GM18951 (cell line): Measurements from ENCODE around the gene CPE.

ENCODE experiments used
- POLR2A ChIP-seq: IDR thresholded peaks from 4 replicates; pipeline ENCODE4 v1.6.1; 2011; ENCODE audit warnings: mild to moderate bottlenecking; ENCODE audit not compliant: insufficient read length, insufficient read depth; ENCODE audit errors: extremely low read depth
- in situ Hi-C: fragments of 300-500 bp; cut with MboI; formaldehyde crosslinking; loops from one replicate; pipeline ENCODE4 v1.12.0; 2022; ENCODE audit warnings: low sequenced_read_pairs, mixed read lengths, inconsistent platforms; ENCODE audit not compliant: unreplicated experiment

Gene CPE

GRCh38 chr4:165504184-165504583 lies 125.4 kb downstream of the CPE start:
- TF ChIP-seq POLR2A, result no peak
- in situ Hi-C loops, result no loop called here

GRCh38 chr4:165505958-165506837 lies 127.4 kb downstream of the CPE start:
- in situ Hi-C loops, result no loop called here
- no peak for TF ChIP-seq POLR2A

- TF ChIP-seq POLR2A, result no peak
- in situ Hi-C loops, result no loop called here
These were observed 128.0 kb downstream of the CPE start for GRCh38 chr4:165506849-165507248.

GRCh38 chr4:165507381-165507780 lies 128.6 kb downstream of the CPE start:
- in situ Hi-C loops, result no loop called here
- no peak for TF ChIP-seq POLR2A

- TF ChIP-seq POLR2A, result no peak
- in situ Hi-C loops, result no loop called here
These were observed 129.7 kb downstream of the CPE start for GRCh38 chr4:165508372-165509120.

DNA sequence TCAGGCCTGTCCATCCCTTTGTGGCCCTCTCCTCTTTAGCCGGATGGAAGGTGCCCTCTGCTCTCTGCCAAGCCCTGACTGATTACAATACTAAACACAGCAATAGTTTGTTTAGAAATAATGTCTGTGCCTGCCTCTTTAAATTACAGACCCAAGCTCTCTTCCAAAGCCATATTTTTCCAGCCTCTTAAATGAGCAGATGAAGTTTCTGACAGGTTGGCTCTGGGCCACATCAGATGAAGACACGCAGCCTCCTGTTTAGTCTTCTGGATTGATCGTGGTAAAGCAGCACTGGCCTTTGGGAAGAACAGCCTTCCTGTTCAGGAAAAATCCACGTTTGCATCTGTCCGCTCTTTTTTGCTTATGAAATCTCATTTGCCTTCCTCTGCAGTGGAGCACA lies 133.6 kb downstream of the CPE start:
- no peak for TF ChIP-seq POLR2A
- in situ Hi-C loops, result no loop called here

DNA sequence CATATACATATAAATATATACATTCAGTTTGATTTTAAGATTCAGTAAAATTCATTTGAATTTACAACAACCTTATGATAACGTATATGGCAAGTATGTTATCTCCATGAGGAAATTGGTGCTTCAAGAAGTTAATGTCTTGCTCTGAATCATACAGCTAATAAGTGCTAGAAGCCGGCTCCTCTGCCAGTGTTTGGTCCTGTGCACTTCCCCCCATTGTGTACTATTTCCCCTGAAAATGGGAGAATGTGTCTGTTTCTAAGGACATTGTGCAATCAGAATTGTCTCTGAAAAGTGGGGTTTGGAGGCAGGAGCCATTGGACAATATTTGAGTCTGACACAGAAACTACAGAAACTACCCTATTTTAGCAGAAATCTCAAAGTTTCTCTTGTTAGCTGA lies 135.9 kb downstream of the CPE start:
- no peak for TF ChIP-seq POLR2A
- in situ Hi-C loops, result no loop called here

DNA sequence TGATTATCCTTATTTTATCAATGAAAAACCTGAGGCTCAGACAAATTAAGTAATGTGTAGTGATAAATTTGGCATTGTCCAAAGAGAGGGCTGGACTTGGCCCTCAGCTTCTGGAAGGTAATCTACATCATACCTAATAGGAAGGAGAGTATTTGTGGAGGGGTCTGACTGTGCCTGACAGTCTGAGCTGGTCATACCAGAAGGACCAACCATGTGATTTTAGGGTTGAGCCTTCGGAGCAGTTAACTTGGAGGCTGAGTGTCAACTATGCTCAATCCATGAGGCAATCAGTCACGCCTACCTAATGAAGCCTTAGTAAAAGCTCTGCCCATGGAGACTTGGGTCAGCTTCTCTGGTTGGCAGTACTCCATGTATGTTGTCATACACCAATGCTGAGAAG lies 136.4 kb downstream of the CPE start:
- in situ Hi-C loops, result no loop called here

GRCh38 chr4:165516281-165516833 lies 137.5 kb downstream of the CPE start:
- in situ Hi-C loops, result no loop called here
- no peak for TF ChIP-seq POLR2A

More for the DNA sequence above, 136.4 kb downstream of the CPE start:
- TF ChIP-seq POLR2A, result no peak

- in situ Hi-C loops, result no loop called here
- TF ChIP-seq POLR2A, result no peak
These were observed 138.4 kb downstream of the CPE start for GRCh38 chr4:165517216-165517615.

- in situ Hi-C loops, result no loop called here
- no peak for TF ChIP-seq POLR2A
These were observed 139.3 kb downstream of the CPE start for GRCh38 chr4:165518024-165518616.

DNA sequence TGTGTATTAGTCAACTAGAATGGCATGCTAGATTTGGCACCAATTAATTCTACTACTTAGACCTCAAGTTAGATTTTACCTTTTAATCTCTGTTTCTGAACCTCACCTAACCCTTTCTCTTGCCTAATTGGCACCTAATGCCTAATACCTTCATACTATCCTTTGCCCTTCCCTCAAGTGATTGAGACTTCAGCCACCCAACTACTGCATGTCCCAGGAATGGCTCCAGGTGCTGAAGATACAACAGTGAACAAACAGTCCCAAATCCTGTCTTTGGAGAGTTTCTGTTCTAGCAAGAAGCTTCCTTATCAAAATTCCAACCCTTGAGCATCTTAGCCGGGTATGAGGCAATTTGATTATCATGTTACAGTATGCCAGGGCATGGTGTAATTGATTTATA lies 139.9 kb downstream of the CPE start:
- no peak for TF ChIP-seq POLR2A

DNA sequence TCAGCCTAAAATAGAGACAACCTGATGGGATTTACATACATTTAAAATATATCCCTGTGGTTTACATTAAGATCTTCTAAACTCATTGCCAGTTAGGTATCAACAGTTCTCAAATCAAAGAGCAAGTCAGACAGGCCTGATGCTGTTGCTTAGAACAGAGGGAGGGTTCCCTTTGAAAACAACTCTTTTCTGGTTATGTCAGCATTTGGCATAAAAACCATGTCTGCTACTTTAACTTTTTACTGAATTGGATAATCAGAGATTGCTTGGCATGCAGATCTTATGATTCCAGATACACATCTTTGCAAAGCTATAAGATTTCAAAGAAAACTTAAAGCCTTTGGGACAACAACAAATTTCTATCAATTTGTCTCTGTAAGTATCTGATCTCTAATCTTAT lies 140.8 kb downstream of the CPE start:
- in situ Hi-C loops, result no loop called here
- no peak for TF ChIP-seq POLR2A

More for the DNA sequence above, 139.9 kb downstream of the CPE start:
- in situ Hi-C loops, result no loop called here
